ENCODE data around the gene ZNRF1.
A peak's percentile ranks its signal among the peaks of the same experiment; 100 is the strongest.

ZNRF1 gene

GRCh38 chr16:75102595-75102994, 103.8 kb downstream of the ZNRF1 start:
- no peaks in the 10 kb centered on the region for H3K9me3 ChIP-seq (ENCODE audit: control insufficient read depth, low read length)
- no peak overlapping the region for H3K4me3 ChIP-seq (ENCODE audit: insufficient read depth, low read depth, low read length, poor library complexity, severe bottlenecking)
- DNase-seq, result no peak
- no peaks in the 10 kb centered on the region for H3K27me3 ChIP-seq (replicated peaks; ENCODE audit: control insufficient read depth, insufficient read depth, low read length, poor library complexity, severe bottlenecking)
- peaks cover 44% of the 10 kb centered on the region for H3K4me1 ChIP-seq (ENCODE audit: control insufficient read depth, insufficient read depth, low read length, poor library complexity, severe bottlenecking)
- H3K36me3 ChIP-seq (ENCODE audit: control insufficient read depth, insufficient read depth, low read length), result no peaks in the 10 kb centered on the region
- no peak overlapping the region for H3K27ac ChIP-seq (ENCODE audit: insufficient read depth, low read length, poor library complexity, severe bottlenecking)

- Histone ChIP-seq H3K27ac (ENCODE audit: insufficient read depth, low read length, poor library complexity, severe bottlenecking) (no peak overlapping the region), H3K4me3 (ENCODE audit: insufficient read depth, low read depth, low read length, poor library complexity, severe bottlenecking) (no peak overlapping the region), H3K36me3 (ENCODE audit: control insufficient read depth, insufficient read depth, low read length) (no peaks in the 10 kb centered on the region), H3K4me1 (ENCODE audit: control insufficient read depth, insufficient read depth, low read length, poor library complexity, severe bottlenecking) (peaks cover 41% of the 10 kb centered on the region), H3K9me3 (ENCODE audit: control insufficient read depth, low read length) (no peaks in the 10 kb centered on the region), H3K27me3 (replicated peaks; ENCODE audit: control insufficient read depth, insufficient read depth, low read length, poor library complexity, severe bottlenecking) (no peaks in the 10 kb centered on the region)
- DNase-seq, result no peak
Measured at GRCh38 chr16:75103994-75104393, 105.2 kb downstream of the ZNRF1 start.

- DNase-seq, result no peak
- H3K9me3 ChIP-seq (ENCODE audit: control insufficient read depth, low read length), result no peaks in the 10 kb centered on the region
- H3K4me3 ChIP-seq (ENCODE audit: insufficient read depth, low read depth, low read length, poor library complexity, severe bottlenecking), result no peak overlapping the region
- H3K27me3 ChIP-seq (replicated peaks; ENCODE audit: control insufficient read depth, insufficient read depth, low read length, poor library complexity, severe bottlenecking), result no peaks in the 10 kb centered on the region
- peaks cover 41% of the 10 kb centered on the region for H3K4me1 ChIP-seq (ENCODE audit: control insufficient read depth, insufficient read depth, low read length, poor library complexity, severe bottlenecking)
- no peaks in the 10 kb centered on the region for H3K36me3 ChIP-seq (ENCODE audit: control insufficient read depth, insufficient read depth, low read length)
- no peak overlapping the region for H3K27ac ChIP-seq (ENCODE audit: insufficient read depth, low read length, poor library complexity, severe bottlenecking)
Measured at GRCh38 chr16:75104836-75105235, 106.0 kb downstream of the ZNRF1 start.

GRCh38 chr16:75105306-75106061, 106.7 kb downstream of the ZNRF1 start:
- Histone ChIP-seq H3K36me3 (ENCODE audit: control insufficient read depth, insufficient read depth, low read length) (no peaks in the 10 kb centered on the region), H3K9me3 (ENCODE audit: control insufficient read depth, low read length) (no peaks in the 10 kb centered on the region), H3K27me3 (replicated peaks; ENCODE audit: control insufficient read depth, insufficient read depth, low read length, poor library complexity, severe bottlenecking) (no peaks in the 10 kb centered on the region), H3K4me1 (ENCODE audit: control insufficient read depth, insufficient read depth, low read length, poor library complexity, severe bottlenecking) (peaks cover 41% of the 10 kb centered on the region), H3K27ac (ENCODE audit: insufficient read depth, low read length, poor library complexity, severe bottlenecking) (peak overlapping the region; percentile 7), H3K4me3 (ENCODE audit: insufficient read depth, low read depth, low read length, poor library complexity, severe bottlenecking) (no peak overlapping the region)
- no peak for DNase-seq

- H3K9me3 ChIP-seq (ENCODE audit: control insufficient read depth, low read length), result no peaks in the 10 kb centered on the region
- H3K4me3 ChIP-seq (ENCODE audit: insufficient read depth, low read depth, low read length, poor library complexity, severe bottlenecking), result no peak overlapping the region
- no peaks in the 10 kb centered on the region for H3K36me3 ChIP-seq (ENCODE audit: control insufficient read depth, insufficient read depth, low read length)
- DNase-seq, result no peak
- no peaks in the 10 kb centered on the region for H3K27me3 ChIP-seq (replicated peaks; ENCODE audit: control insufficient read depth, insufficient read depth, low read length, poor library complexity, severe bottlenecking)
- no peak overlapping the region for H3K27ac ChIP-seq (ENCODE audit: insufficient read depth, low read length, poor library complexity, severe bottlenecking)
- peaks cover 48% of the 10 kb centered on the region for H3K4me1 ChIP-seq (ENCODE audit: control insufficient read depth, insufficient read depth, low read length, poor library complexity, severe bottlenecking)
Measured at GRCh38 chr16:75106351-75107274, 107.8 kb downstream of the ZNRF1 start.

- Histone ChIP-seq H3K4me3 (ENCODE audit: insufficient read depth, low read depth, low read length, poor library complexity, severe bottlenecking) (no peak overlapping the region), H3K27ac (ENCODE audit: insufficient read depth, low read length, poor library complexity, severe bottlenecking) (peak overlapping the region; percentile 27), H3K36me3 (ENCODE audit: control insufficient read depth, insufficient read depth, low read length) (no peaks in the 10 kb centered on the region), H3K9me3 (ENCODE audit: control insufficient read depth, low read length) (no peaks in the 10 kb centered on the region), H3K27me3 (replicated peaks; ENCODE audit: control insufficient read depth, insufficient read depth, low read length, poor library complexity, severe bottlenecking) (no peaks in the 10 kb centered on the region), H3K4me1 (ENCODE audit: control insufficient read depth, insufficient read depth, low read length, poor library complexity, severe bottlenecking) (peaks cover 48% of the 10 kb centered on the region)
- DNase-seq, result no peak
Measured at GRCh38 chr16:75107505-75107904, 108.7 kb downstream of the ZNRF1 start.

GRCh38 chr16:75108792-75109731, 110.2 kb downstream of the ZNRF1 start:
- peak overlapping the region; percentile 30 for H3K4me3 ChIP-seq (ENCODE audit: insufficient read depth, low read depth, low read length, poor library complexity, severe bottlenecking)
- peaks cover 48% of the 10 kb centered on the region for H3K4me1 ChIP-seq (ENCODE audit: control insufficient read depth, insufficient read depth, low read length, poor library complexity, severe bottlenecking)
- peak overlapping the region; percentile 54 for H3K27ac ChIP-seq (ENCODE audit: insufficient read depth, low read length, poor library complexity, severe bottlenecking)
- H3K36me3 ChIP-seq (ENCODE audit: control insufficient read depth, insufficient read depth, low read length), result no peaks in the 10 kb centered on the region
- DNase-seq, result peak; percentile 57 to 72 (median 70)
- H3K27me3 ChIP-seq (replicated peaks; ENCODE audit: control insufficient read depth, insufficient read depth, low read length, poor library complexity, severe bottlenecking), result no peaks in the 10 kb centered on the region
- H3K9me3 ChIP-seq (ENCODE audit: control insufficient read depth, low read length), result no peaks in the 10 kb centered on the region

- H3K36me3 ChIP-seq (ENCODE audit: control insufficient read depth, insufficient read depth, low read length), result no peaks in the 10 kb centered on the region
- no peaks in the 10 kb centered on the region for H3K9me3 ChIP-seq (ENCODE audit: control insufficient read depth, low read length)
- DNase-seq, result no peak
- peaks cover 48% of the 10 kb centered on the region for H3K4me1 ChIP-seq (ENCODE audit: control insufficient read depth, insufficient read depth, low read length, poor library complexity, severe bottlenecking)
- peak overlapping the region; percentile 30 for H3K4me3 ChIP-seq (ENCODE audit: insufficient read depth, low read depth, low read length, poor library complexity, severe bottlenecking)
- H3K27me3 ChIP-seq (replicated peaks; ENCODE audit: control insufficient read depth, insufficient read depth, low read length, poor library complexity, severe bottlenecking), result no peaks in the 10 kb centered on the region
- peak overlapping the region; percentile 64 for H3K27ac ChIP-seq (ENCODE audit: insufficient read depth, low read length, poor library complexity, severe bottlenecking)
Measured at GRCh38 chr16:75109732-75110243, 111.0 kb downstream of the ZNRF1 start.

Measured in effector memory CD4-positive, alpha-beta T cell (primary cell).